Measurements from ENCODE around the gene WDR59. TPM values are rescaled to one million over a fixed set of nuclear protein-coding genes. Genes with fewer than 3 reads are reported as not detected.

Gene WDR59
- total and polyA plus RNA-seq, 9 of the 15 experiments (the other 6 are each of a cell fraction or from before 2014, with no cell fraction given): 12.7 to 126 (median 34.7) TPM

DNA sequence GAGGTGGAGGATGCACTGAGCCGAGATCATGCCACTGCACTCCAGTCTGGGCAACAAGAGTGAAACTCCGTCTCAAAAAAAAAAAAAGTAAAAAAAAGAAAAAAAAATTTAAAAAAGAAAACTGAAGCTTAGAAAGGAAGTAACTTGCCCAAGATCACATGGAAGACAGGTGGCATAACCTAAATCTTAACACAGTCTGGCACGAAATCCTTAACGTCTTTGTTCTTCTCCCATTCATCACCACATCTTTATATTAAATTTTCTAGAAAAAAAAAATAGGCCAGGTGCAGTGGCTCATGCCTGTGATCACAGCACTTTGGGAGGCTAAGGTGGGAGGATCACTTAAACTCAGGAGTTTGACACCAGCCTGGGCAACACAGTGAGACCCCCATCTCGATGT is 9.3 kb downstream of the WDR59 start:
- TF ChIP-seq ADNP (tag; IDR thresholded peaks at IDR 0.05): no peak
- no peak for TF ChIP-seq ZNF75A (CRISPR knock-in tag; IDR thresholded peaks at IDR 0.05)
- TF ChIP-seq BCOR (IDR thresholded peaks at IDR 0.05): no peak
- peaks cover 14% of the 10 kb centered on the region for H3K79me2 ChIP-seq (ENCODE audit: control insufficient read depth, insufficient read depth, low read length)
- ChIA-PET POLR2A (no interaction called here), CTCF (ENCODE audit: low intra/inter-chr PET ratio) (no interaction called here)
- H3K4me3 ChIP-seq: no peak overlapping the region
- H3K4me1 ChIP-seq (replicated peaks in 1 of 2; ENCODE audit: control insufficient read depth in 2 of 2, insufficient read depth in 2 of 2, low read length in 2 of 2): no peaks in the 10 kb centered on the region; a peak in 1 of 5 replicates
- H3K9me3 ChIP-seq (replicated peaks; ENCODE audit: control insufficient read depth, insufficient read depth, low read depth, low read length): no peaks in the 10 kb centered on the region
- intact Hi-C loops (cut with micrococcal nuclease) (no loop called here), in situ Hi-C loops (cut with MboI) (no loop called here)
- no peak for DNase-seq (ENCODE audit: extremely low read depth in 1 of 4, low spot score in 3 of 4)
- no peak for ATAC-seq
- H3K9ac ChIP-seq (ENCODE audit: insufficient read depth in 1 of 2, low read depth in 2 of 2, low read length in 2 of 2): no peak overlapping the region
- peaks cover 36% of the 10 kb centered on the region; the same call in 1 of the 3 replicates for H3K36me3 ChIP-seq (ENCODE audit: control insufficient read depth, insufficient read depth, low read length)
- no TSS peak for BruUV-seq (replicated peaks)
- no peaks in the 10 kb centered on the region for H3K9me1 ChIP-seq (ENCODE audit: control insufficient read depth, insufficient read depth, low read length)
- no peak overlapping the region for H3K4me2 ChIP-seq (ENCODE audit: insufficient read depth, low read length)
- no peak overlapping the region for H3K27ac ChIP-seq (ENCODE audit: extremely low read depth, low read depth, low read length)
- 0 out of 2 replicates have a peak, but pooled peaks cover 8% of the 10 kb centered on the region for H4K20me1 ChIP-seq (replicated peaks; ENCODE audit: control insufficient read depth, insufficient read depth, low read length)
- FAIRE-seq: no peak
- no peaks in the 10 kb centered on the region for H3K27me3 ChIP-seq (ENCODE audit: control insufficient read depth in 2 of 2, insufficient read depth in 2 of 2, low read length in 2 of 2)
- no peak overlapping the region for H2AFZ ChIP-seq (ENCODE audit: low read depth, low read length)
- 94% methylated on average over 5 of the region's 5 CpGs for WGBS (ENCODE audit: insufficient coverage, low coverage, missing lambda C conversion rate)

DNA sequence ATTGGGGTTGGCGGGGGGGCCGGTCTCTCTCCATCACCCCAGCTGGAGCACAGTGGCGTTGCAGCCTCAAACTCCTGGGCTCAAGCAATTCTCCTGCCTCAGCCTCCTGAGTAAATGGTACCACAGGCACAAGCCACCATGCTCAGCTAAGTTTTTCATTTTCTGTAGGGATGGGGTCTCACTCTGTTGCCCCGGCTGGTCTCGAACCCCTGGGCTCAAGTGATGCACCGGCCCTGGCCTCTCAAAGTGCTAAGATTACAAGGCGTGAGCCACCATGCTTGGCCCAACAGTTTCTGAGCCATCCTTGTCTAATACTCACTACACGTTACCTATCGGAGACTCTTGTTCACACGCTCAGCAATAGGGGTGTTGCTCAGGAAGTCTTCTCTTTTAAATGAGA is 11.6 kb downstream of the WDR59 start:
- H4K20me1 ChIP-seq (replicated peaks; ENCODE audit: control insufficient read depth, insufficient read depth, low read length): 0 out of 2 replicates have a peak, but pooled peaks cover under 1% of the 10 kb centered on the region
- H3K9me1 ChIP-seq (ENCODE audit: control insufficient read depth, insufficient read depth, low read length): no peaks in the 10 kb centered on the region
- peak; percentile 67 for ATAC-seq
- BruUV-seq (replicated peaks): no TSS peak
- H3K9me3 ChIP-seq (replicated peaks; ENCODE audit: control insufficient read depth, insufficient read depth, low read depth, low read length): no peaks in the 10 kb centered on the region
- ChIA-PET POLR2A (interaction anchor here (0.6 to 0.7 kb wide), 2 partner anchors 225 to 226 kb away, joined by 3 read pairs; no protein-coding TSS in a partner anchor), CTCF (ENCODE audit: low intra/inter-chr PET ratio) (no interaction called here)
- no peaks in the 10 kb centered on the region; a peak in 1 of 5 replicates for H3K4me1 ChIP-seq (replicated peaks in 1 of 2; ENCODE audit: control insufficient read depth in 2 of 2, insufficient read depth in 2 of 2, low read length in 2 of 2)
- H3K9ac ChIP-seq (ENCODE audit: insufficient read depth in 1 of 2, low read depth in 2 of 2, low read length in 2 of 2): no peak overlapping the region
- peaks cover 24% of the 10 kb centered on the region; the same call in 1 of the 3 replicates for H3K36me3 ChIP-seq (ENCODE audit: control insufficient read depth, insufficient read depth, low read length)
- in situ Hi-C loops (cut with MboI): no loop called here
- TF ChIP-seq ZNF121 (CRISPR knock-in tag; conservative IDR thresholded peaks at IDR 0.05) (peak; percentile 80), TAF7 (tag; IDR thresholded peaks at IDR 0.05) (no peak)
- no peak for FAIRE-seq
- no peak overlapping the region for H2AFZ ChIP-seq (ENCODE audit: low read depth, low read length)
- no peak for DNase-seq (ENCODE audit: extremely low read depth in 1 of 4, low spot score in 3 of 4)
- intact Hi-C loops (cut with micrococcal nuclease): no loop called here
- no peaks in the 10 kb centered on the region for H3K27me3 ChIP-seq (ENCODE audit: control insufficient read depth in 2 of 2, insufficient read depth in 2 of 2, low read length in 2 of 2)
- H3K4me3 ChIP-seq: no peak overlapping the region
- H3K79me2 ChIP-seq (ENCODE audit: control insufficient read depth, insufficient read depth, low read length): peaks cover 2% of the 10 kb centered on the region; the same call in 1 of the 3 replicates
- 95% methylated on average over 7 of the region's 10 CpGs for WGBS (ENCODE audit: insufficient coverage, low coverage, missing lambda C conversion rate)
- H3K4me2 ChIP-seq (ENCODE audit: insufficient read depth, low read length): no peak overlapping the region
- H3K27ac ChIP-seq (ENCODE audit: extremely low read depth, low read depth, low read length): no peak overlapping the region
